ENCODE data around the gene BICD1. TPM values are rescaled to one million over a fixed set of nuclear protein-coding genes. Genes with fewer than 3 reads are reported as not detected.
"Not testable (repeated sequence)": the region's sequence is repeated elsewhere in the genome, so short reads cannot be mapped to it uniquely, and the experiment has no call there.

Gene BICD1
- total RNA-seq, 3 donors from 2014 or later, result 4.1 to 13.7 (median 5.3) TPM

DNA sequence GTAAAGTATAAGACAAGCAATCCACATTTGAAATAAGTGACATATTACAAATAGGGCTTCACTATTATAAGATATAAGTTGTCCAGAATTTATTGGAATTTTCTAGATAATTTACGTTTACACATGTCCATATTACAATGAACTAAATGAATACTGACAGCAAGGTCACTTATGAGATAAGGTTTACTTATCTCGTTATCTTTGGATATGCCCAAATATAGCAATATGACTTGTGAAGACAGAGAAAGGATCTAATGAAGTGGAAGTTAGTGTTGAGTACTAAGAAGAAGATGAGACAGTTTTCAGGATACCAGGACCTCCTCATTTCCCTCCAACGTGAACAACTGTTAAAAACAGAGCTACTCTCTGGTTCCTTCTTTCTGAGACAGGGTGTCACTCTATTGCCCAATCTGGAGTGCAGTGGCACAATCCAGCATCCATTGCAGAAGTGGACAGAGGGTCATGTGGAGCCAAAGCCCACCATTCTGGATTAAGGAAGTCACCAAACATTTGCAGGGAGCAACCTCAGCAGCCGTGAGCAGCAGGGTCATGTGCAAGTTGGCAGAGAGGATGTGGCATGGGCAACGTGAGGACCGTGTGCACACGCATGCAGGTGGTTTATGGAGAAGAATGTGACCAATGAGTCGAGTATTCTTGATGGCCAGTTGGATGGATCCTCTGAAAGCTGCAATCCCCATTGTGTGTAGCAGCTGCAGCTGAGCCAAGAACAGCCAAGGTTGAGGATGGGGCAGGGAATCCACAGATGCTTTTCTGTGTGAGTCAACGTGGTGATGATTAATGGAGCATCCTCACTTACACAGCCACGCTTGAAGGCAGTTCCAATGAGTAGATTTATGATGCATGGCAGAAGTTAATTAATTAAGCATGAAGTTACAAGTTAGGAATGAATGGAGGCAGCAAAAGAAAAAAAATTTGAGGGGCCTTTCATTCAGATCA, 111.0 kb downstream of the BICD1 start:
- no peak overlapping the region for H3K4me3 ChIP-seq
- H3K4me1 ChIP-seq (ENCODE audit: low read depth), result no peaks in the 10 kb centered on the region
- no peaks in the 10 kb centered on the region for H3K9me3 ChIP-seq
- DNase-seq (peak in 1 of 3 donors; percentile 5), ATAC-seq (no peak)
- intact Hi-C loops (cut with DNase I, micrococcal nuclease), result no loop called here
- no peaks in the 10 kb centered on the region for H3K36me3 ChIP-seq (ENCODE audit: low read depth)
- TF ChIP-seq, protein P1, sequence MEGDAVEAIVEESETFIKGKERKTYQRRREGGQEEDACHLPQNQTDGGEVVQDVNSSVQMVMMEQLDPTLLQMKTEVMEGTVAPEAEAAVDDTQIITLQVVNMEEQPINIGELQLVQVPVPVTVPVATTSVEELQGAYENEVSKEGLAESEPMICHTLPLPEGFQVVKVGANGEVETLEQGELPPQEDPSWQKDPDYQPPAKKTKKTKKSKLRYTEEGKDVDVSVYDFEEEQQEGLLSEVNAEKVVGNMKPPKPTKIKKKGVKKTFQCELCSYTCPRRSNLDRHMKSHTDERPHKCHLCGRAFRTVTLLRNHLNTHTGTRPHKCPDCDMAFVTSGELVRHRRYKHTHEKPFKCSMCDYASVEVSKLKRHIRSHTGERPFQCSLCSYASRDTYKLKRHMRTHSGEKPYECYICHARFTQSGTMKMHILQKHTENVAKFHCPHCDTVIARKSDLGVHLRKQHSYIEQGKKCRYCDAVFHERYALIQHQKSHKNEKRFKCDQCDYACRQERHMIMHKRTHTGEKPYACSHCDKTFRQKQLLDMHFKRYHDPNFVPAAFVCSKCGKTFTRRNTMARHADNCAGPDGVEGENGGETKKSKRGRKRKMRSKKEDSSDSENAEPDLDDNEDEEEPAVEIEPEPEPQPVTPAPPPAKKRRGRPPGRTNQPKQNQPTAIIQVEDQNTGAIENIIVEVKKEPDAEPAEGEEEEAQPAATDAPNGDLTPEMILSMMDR (IDR thresholded peaks at IDR 0.05), result no peak

DNA sequence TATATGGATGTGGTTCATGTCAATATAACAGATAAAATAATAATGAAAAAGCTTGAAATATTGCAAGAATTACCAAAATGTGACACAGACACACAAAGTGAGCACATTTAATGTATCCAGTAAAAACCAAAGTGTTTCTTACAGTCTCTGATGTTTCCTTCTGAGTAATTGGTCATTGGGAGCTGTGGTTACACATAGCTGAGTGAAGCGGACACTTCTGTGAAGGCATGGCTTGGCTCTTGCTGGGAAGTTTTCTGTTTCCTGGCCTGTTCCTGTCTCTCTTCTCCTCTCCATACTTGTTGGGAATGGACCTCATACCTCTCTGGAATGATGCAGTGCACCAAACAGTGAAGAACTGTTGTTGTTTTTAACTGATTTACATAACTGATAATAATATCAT, 117.3 kb downstream of the BICD1 start:
- H3K36me3 ChIP-seq (ENCODE audit: low read depth), result no peaks in the 10 kb centered on the region
- no peaks in the 10 kb centered on the region for H3K4me1 ChIP-seq (ENCODE audit: low read depth)
- TF ChIP-seq, protein P1 (IDR thresholded peaks at IDR 0.05), result no peak
- no peaks in the 10 kb centered on the region for H3K9me3 ChIP-seq
- no peak for ATAC-seq
- intact Hi-C loops (cut with DNase I, micrococcal nuclease), result no loop called here
- H3K4me3 ChIP-seq, result no peak overlapping the region
- DNase-seq, result no peak

DNA sequence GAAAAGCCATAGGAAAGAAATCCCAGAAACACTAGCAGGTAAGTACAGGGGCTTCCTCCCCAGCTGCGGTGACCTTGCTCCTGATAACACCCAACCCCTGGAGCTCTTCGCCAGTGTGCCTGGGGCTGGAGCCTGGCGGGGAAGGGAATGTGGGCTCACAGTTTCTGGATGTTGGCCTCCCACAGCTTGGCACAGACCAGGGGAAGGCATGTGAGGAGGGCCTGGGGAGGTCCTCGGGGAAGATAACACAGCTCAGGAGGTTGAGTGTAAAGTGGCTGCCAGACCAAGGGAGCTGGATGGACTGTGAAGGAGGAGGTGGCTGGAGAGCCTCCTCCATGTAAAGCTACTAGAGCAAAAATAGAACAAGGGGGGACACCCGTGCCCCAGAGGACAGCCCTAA, 120.1 kb downstream of the BICD1 start:
- intact Hi-C loops (cut with DNase I, micrococcal nuclease), result no loop called here
- H3K4me3 ChIP-seq, result no peak overlapping the region
- TF ChIP-seq, protein P1 (IDR thresholded peaks at IDR 0.05), result no peak
- DNase-seq (no peak), ATAC-seq (no peak)
- H3K36me3 ChIP-seq (ENCODE audit: low read depth), result no peaks in the 10 kb centered on the region
- H3K9me3 ChIP-seq, result no peaks in the 10 kb centered on the region
- no peaks in the 10 kb centered on the region for H3K4me1 ChIP-seq (ENCODE audit: low read depth)

DNA sequence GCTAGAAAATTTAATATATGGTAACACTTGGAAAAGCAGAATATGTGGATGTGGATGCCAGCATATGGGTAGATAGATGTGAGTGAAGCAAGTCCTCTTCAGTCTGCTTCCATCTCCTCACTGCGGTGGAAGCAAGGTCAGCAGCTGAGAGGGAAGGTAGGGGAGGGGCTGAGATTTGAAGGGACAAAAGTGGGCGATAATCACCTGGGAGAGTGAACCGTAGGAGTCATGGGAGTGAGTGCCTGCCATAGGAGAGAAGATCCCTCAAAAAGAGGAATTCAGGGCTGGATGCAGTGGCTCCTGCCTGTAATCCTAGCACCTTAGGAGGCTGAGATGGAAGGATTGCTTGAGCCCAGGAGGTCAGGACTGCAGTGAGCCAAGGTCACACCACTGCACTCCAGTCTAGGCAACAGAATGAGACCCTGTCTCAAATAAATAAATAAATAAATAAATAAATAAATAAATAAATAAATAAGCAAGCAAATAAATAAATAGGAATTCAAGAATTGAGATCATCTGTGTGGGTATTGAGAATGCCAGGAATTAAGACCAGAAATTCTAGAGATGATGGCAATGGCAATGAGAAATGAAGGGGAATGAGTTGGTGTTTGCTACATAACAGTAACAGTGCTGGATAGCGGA, 123.4 kb downstream of the BICD1 start:
- ATAC-seq, result no peak
- no peak for DNase-seq
- Histone ChIP-seq H3K4me1 (ENCODE audit: low read depth) (no peaks in the 10 kb centered on the region), H3K9me3 (no peaks in the 10 kb centered on the region), H3K4me3 (no peak overlapping the region), H3K36me3 (ENCODE audit: low read depth) (no peaks in the 10 kb centered on the region)
- intact Hi-C loops (cut with DNase I, micrococcal nuclease), result no loop called here
- TF ChIP-seq, protein P1 (IDR thresholded peaks at IDR 0.05), result no peak

DNA sequence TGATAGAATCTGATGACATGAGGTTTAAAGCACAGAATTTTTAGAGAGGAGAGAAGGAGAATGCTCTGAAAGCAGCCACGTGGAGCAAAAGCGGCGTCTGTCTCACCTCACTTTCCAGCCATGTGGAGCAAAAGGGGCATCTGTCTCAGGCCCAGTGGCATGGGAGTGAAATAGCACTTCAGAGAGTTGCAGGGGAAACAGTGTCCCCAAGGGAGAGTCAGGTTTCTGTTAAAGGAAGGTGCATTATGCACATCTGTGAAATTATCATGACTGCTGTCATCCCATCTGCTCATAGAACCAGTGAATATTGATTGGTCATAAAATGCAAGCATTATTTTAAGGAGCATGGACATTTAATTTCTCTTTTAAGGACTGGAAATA, 124.0 kb downstream of the BICD1 start:
- DNase-seq (no peak), ATAC-seq (no peak)
- no peaks in the 10 kb centered on the region for H3K4me1 ChIP-seq (ENCODE audit: low read depth)
- H3K4me3 ChIP-seq, result no peak overlapping the region
- H3K9me3 ChIP-seq, result no peaks in the 10 kb centered on the region
- intact Hi-C loops (cut with DNase I, micrococcal nuclease), result no loop called here
- no peaks in the 10 kb centered on the region for H3K36me3 ChIP-seq (ENCODE audit: low read depth)
- TF ChIP-seq, protein P1 (IDR thresholded peaks at IDR 0.05), result no peak

DNA sequence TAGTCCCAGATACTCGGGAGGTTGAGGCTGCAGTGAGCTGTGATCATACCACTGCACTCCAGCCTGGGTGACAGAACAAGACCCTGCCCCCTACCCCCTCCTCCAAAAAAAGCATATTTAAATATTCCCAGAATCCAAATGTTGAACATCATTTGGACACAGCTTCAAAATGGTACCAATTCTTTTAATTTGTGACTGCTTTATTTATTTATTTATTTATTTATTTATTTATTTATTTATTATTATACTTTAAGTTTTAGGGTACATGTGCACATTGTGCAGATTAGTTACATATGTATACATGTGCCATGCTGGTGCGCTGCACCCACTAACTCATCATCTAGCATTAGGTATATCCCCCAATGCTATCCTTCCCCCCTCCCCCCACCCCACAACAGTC, 124.7 kb downstream of the BICD1 start:
- ATAC-seq; H3K4me3 ChIP-seq; H3K36me3 ChIP-seq (ENCODE audit: low read depth); DNase-seq; H3K9me3 ChIP-seq; H3K4me1 ChIP-seq (ENCODE audit: low read depth); intact Hi-C loops (cut with DNase I, micrococcal nuclease): not testable (repeated sequence)

Measured in mucosa of descending colon (tissue), 3 donors.